ENCODE results near the gene BBS9.
"Not testable (repeated sequence)": the region's sequence is repeated elsewhere in the genome, so short reads cannot be mapped to it uniquely, and the experiment has no call there.

The BBS9 gene

DNA sequence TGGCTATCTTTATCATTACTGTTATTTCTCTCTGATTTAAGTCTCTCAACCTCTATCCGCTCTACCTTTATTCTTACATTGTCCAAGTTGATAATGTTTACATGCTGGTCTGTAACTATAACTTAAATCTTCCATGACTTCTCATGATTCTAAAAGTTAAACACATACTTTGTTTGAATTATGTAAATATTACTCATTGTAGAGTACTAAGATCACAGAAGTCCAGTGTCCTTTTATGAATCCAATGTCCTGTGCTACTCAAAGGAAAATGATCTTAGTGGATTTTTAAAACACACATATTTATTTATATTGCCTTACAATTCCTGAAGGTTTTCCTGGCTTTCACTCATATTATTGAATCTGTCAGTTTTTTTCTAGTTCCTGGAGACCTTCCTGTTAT is 70.9 kb downstream of the BBS9 start:
- DNase-seq, result no peak

- no peak for DNase-seq
Observed at GRCh38 chr7:33201821-33202220, 72.5 kb downstream of the BBS9 start.

GRCh38 chr7:33210958-33211357 is 81.6 kb downstream of the BBS9 start:
- no peak for DNase-seq

- no peak for DNase-seq
Observed at GRCh38 chr7:33212144-33212543, 82.8 kb downstream of the BBS9 start.

- DNase-seq, result no peak
Observed at GRCh38 chr7:33215992-33216391, 86.6 kb downstream of the BBS9 start.

- DNase-seq, result no peak
Observed at GRCh38 chr7:33217595-33217994, 88.2 kb downstream of the BBS9 start.

DNA sequence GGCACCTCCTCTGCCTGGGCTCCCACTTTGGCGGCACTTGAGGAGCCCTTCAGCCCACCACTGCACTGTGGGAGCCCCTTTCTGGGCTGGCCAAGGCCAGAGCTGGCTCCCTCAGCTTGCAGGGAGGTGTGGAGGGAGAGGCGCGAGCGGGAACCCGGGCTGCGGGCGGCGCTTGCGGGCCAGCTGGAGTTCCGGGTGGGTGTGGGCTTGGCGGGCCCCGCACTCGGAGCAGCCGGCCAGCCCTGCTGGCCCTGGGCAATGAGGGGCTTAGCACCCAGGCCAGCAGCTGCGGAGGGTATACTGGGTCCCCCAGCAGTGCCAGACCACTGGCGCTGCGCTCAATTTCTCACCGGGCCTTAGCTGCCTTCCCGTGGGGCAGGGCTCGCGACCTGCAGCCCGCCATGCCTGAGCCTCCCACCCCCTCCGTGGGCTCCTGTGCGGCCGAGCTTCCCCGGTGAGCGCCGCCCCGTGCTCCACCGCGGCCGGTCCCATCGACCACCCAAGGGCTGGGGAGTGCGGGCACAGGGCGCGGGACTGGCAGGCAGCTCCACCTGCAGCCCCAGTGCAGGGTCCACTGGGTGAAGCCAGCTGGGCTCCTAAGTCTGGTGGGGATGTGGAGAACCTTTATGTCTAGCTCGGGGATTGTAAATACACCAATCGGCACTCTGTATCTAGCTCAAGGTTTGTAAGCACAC is 89.6 kb downstream of the BBS9 start:
- not testable (repeated sequence) for DNase-seq

GRCh38 chr7:33220231-33220630 is 90.9 kb downstream of the BBS9 start:
- DNase-seq, result no peak

DNA sequence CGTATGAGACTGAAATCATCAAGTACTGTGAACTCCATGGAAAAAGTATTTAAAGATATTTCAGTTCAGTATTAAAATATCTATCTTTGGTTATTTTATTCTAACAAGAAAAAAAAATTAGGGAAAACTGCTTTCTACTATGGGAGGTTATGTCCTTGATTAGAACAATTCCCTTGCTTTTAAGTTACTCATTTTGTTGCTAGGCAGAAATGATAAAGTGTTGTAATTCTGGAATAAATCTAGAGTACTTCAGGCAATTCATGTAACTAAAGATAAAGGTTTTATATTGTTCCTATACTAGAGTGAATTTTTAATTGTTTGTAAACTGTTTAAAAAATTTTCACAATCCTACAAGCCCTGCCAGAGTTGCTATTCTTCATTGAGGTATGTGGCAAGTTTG is 92.0 kb downstream of the BBS9 start:
- DNase-seq, result no peak

DNA sequence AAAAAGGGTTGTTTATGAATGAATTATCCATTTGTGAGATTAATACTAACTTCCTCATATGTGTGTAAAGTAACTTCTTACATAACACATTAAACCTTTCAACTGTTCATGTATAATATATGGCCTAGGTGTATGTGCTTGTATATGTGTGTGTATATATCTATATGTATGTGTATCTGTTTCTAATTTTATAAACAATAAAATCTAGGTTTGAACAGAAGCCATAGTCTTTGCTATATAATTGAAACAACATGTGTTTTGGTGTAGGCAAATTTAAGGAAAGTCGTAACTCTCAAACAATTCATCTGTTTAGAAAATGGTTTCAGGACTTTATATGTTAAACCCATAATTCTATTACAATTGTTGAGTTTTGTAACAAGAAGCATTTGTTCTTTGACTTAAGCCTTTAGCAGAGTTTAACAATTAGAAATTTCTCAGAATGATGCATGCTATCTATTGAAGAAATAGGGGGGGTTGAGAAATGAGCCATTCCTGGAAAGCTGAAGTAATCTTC is 103.3 kb downstream of the BBS9 start:
- DNase-seq, result no peak

GRCh38 chr7:33233659-33234058 is 104.3 kb downstream of the BBS9 start:
- no peak for DNase-seq

DNA sequence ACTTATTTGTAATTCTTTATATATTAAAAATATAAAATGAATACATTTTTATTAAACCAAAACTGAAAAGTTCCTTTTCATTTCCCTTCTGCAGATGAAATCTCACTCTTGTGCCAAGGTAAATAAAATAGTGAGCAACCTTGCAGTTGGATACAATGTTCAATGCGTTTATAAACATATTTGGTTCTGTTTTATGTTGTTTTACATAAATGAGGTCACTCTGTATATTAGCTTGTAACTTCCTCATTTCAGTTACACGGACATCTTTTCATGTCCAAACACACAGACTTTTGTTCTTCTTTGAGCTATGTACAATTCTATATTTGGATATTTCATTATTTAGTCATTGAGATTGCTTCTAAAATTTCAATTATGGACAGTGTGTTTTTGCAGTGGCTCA is 107.7 kb downstream of the BBS9 start:
- DNase-seq, result no peak

DNA sequence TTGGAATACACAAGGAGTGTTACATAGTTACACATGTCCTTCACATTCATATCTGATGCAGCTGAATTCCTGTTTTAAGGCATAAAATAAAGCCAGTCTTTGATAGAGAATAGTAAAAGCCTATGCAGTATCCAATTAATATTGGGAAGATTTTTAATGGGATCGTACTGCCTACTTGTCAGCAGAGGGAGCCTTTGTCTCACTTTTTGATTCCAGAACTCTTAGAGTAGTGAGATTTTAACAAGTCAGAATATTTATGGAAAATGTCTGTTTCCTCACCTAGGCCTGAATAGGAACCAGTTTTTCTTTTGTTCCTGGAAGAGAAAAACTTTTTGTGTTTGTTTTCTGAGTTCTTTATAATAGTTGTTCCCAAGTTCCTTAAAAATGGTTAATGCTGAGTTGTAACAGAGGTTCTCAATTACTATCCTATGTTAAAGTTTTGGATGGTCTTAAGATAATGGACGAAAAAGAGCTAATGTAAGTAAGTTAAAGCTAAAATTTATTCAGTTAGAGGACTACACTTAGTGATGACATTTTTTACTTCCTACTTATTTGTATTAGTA is 114.0 kb downstream of the BBS9 start:
- DNase-seq, result peak; percentile 55

- DNase-seq, result peak; percentile 56
Observed at GRCh38 chr7:33248671-33249070, 119.3 kb downstream of the BBS9 start.

DNA sequence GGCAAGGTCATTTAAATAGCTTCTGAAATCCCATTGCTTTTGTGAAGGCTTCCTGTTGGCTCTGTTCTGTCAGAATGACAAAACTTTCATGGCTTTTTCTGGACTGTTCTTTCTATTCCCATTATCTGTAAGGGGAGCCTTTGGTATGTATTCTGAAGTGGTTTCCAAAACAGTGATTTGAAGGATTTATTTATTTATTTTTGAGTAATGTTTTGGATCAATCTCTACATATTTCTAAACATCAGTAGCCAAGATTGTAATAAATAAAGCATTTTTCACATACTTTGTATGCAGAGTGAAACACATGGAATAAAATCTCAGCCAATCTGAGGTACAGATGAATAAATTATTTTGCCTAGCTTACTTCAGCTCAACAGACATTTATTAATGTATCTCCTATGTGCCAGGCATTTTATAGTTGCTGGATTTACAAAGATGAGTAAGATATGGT is 121.1 kb downstream of the BBS9 start:
- DNase-seq, result peak; percentile 76

DNA sequence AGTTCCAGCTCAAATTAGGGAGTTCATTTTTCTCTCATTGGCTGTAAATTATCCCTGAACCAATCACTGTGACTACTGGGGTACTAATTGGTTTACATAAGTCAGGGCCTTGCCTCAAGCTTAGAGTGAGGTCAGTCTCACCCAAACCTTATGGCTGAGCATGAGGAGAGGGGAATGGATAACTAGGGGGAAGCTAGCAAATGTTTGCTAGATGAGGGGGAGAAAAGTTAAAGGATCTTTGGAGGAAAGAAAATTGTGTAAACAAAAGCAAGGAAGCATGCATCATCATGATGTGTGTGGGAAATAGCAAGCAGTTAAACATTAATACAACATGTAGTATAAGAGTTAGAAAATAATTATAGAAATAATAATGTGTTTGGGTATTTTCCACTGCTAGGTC is 121.9 kb downstream of the BBS9 start:
- DNase-seq, result peak; percentile 4

GRCh38 chr7:33258491-33258951 is 129.2 kb downstream of the BBS9 start:
- DNase-seq, result peak; percentile 58

- peak; percentile 24 for DNase-seq
Observed at GRCh38 chr7:33261585-33261984, 132.2 kb downstream of the BBS9 start.

- peak; percentile 39 for DNase-seq
Observed at GRCh38 chr7:33262476-33262875, 133.1 kb downstream of the BBS9 start.

- DNase-seq, result not testable (repeated sequence)
Observed at GRCh38 chr7:33271839-33272371, 142.5 kb downstream of the BBS9 start.

GRCh38 chr7:33273356-33273755 is 144.0 kb downstream of the BBS9 start:
- DNase-seq, result no peak

GRCh38 chr7:33276325-33276724 is 147.0 kb downstream of the BBS9 start:
- DNase-seq, result no peak

DNA sequence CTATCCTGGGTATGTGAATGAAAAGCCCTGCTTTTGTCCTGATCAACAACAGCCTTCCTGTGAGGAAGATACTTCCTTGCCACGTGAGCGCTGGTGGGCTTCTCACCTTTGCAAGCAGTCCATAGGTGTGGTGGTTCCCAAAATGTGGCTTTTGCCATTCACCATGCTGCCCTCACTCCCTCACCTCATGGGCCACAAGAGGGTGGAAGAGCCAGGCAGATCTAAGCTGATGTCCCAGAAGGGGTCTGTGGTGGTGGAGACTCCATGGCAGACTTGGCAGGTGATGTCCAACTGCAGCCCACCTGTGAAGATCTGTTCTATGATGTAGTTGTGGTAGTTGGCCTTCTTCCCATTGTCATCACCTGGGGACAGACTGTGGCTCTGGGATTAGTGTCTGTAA is 147.4 kb downstream of the BBS9 start:
- no peak for DNase-seq

GRCh38 chr7:33278095-33278494 is 148.7 kb downstream of the BBS9 start:
- DNase-seq, result no peak
